ENCODE measurements around the gene OXSR1.

The OXSR1 gene

DNA sequence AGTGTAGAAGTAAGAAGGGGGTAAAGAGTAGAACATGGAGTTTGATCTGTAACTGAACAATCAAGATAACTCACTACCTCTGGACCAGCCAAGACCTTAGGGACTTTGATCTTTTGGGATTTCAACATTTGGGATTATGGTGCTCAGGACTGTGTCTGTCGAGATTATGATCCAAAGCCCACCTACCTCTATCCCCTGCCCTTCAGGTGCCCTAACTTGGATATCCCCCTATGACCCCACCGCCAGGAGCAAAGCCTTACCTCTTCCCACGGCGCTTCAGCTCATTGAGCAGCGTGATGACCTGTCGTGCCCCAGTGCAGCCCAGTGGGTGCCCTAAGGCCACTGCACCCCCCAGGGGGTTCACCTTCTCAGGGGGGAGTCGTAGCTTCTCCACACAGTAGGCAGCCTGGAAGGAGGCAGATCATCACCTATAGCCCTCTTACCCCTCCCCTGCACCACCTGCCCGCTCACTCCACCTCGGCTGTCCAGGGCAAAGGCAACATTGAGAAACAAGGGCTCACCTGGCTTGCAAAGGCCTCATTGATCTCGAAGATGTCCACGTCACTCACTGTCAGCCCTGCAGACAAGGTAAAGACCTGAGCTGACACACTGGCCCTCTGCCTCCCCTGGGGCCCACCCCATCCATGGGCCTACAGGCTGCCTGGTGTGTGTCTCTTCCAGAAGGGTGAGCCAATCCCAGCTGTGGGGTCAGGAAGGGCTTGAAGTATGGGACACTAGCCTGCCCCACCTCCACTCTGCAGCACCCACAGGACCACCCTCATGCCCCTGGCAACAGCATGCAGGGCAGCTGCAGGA is 39.8 kb upstream of the OXSR1 start:
- Histone ChIP-seq H3K4ac (ENCODE audit: low read length) (no peak overlapping the region), H3K27me3 (ENCODE audit: control insufficient read depth in 3 of 3, insufficient read depth in 3 of 3, low read depth in 1 of 3, low read length in 3 of 3) (no peaks in the 10 kb centered on the region), H2BK120ac (ENCODE audit: low read depth, low read length) (no peak overlapping the region), H4K91ac (ENCODE audit: low read depth, low read length, poor library complexity) (no peak overlapping the region), H2AFZ (ENCODE audit: low read length) (no peak overlapping the region), H4K8ac (ENCODE audit: low read depth, low read length) (no peak overlapping the region), H3K4me3 (ENCODE audit: low read length in 2 of 2) (no peak overlapping the region), H3K27ac (replicated peaks; ENCODE audit: low read length) (no peak overlapping the region), H3K79me1 (ENCODE audit: low read depth, low read length) (peaks cover under 1% of the 10 kb centered on the region), H2BK12ac (ENCODE audit: low read length) (no peak overlapping the region), H2AK5ac (ENCODE audit: low read depth, low read length) (no peak overlapping the region), H3K9me3 (replicated peaks in 1 of 2; ENCODE audit: control insufficient read depth in 2 of 2, insufficient read depth in 1 of 2, low read depth in 1 of 2, low read length in 2 of 2) (peaks cover 0 to 2% of the 10 kb centered on the region in 2 donors), H3K4me2 (ENCODE audit: insufficient read depth, low read length, poor library complexity, severe bottlenecking) (no peak overlapping the region), H3K36me3 (replicated peaks in 1 of 2; ENCODE audit: control insufficient read depth in 2 of 2, insufficient read depth in 2 of 2, low read length in 2 of 2) (peaks cover 56 to 97% of the 10 kb centered on the region in 2 donors), H2BK15ac (ENCODE audit: low read length) (no peak overlapping the region), H3K23ac (ENCODE audit: low read depth, low read length, poor library complexity) (peak overlapping the region; percentile 63), H3K18ac (ENCODE audit: low read length) (no peak overlapping the region), H3K4me1 (ENCODE audit: control insufficient read depth in 2 of 2, insufficient read depth in 1 of 2, low read depth in 1 of 2, low read length in 2 of 2) (no peaks in the 10 kb centered on the region), H2BK5ac (ENCODE audit: low read length) (no peak overlapping the region), H3K14ac (ENCODE audit: low read length) (peak overlapping the region; percentile 31), H3K9ac (ENCODE audit: low read depth, low read length, poor library complexity) (no peak overlapping the region)
- WGBS, 2 donors (ENCODE audit: extremely low coverage in 2 of 2, insufficient read length in 2 of 2, insufficient replicate concordance in 1 of 2) = no CpG with 5 or more reads among the region's 11 CpGs
- DNase-seq (ENCODE audit: low spot score) = no peak

DNA sequence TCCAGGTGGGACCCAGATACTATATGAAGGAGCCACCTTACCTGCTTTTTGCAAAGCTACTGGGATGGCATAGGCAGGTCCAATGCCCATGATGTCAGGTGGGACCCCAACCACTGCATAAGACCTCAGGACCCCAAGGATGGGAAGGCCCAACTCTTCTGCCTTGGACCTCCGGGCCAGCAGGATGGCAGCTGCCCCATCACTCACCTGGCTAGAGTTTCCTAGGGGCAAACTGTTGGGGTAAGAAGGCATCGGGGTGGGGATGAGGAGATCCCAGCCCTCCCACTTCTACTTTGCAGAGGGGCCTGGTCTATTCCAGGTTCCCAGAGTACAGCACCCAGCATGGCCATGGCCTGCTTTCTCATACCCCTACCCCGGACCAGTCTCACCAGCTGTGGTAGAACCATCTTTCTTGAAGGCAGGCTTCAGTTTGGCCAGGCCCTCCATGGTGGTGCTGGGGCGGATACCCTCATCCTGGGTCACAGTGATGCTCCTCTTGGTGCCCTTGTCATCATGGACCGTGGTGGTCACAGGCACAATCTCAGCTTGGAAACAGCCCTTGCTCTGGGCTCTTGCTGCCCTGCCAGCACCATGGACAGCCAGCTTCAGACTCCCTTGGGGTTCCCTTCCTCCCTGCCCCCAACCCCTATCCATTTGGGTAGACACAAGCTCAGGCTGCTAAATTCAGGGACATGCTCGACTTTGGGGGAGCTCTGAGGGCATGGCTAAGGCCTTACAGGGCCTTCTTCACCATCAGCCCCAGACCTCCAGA is 39.0 kb upstream of the OXSR1 start:
- no peak overlapping the region for H3K4me3 ChIP-seq (ENCODE audit: low read length in 2 of 2)
- H3K79me1 ChIP-seq (ENCODE audit: low read depth, low read length) = no peaks in the 10 kb centered on the region
- no peak overlapping the region for H2BK120ac ChIP-seq (ENCODE audit: low read depth, low read length)
- no CpG with 5 or more reads among the region's 6 CpGs for WGBS, 2 donors (ENCODE audit: extremely low coverage in 2 of 2, insufficient read length in 2 of 2, insufficient replicate concordance in 1 of 2)
- H4K91ac ChIP-seq (ENCODE audit: low read depth, low read length, poor library complexity) = no peak overlapping the region
- no peak overlapping the region for H2AK5ac ChIP-seq (ENCODE audit: low read depth, low read length)
- no peak overlapping the region for H2AFZ ChIP-seq (ENCODE audit: low read length)
- H3K4ac ChIP-seq (ENCODE audit: low read length) = no peak overlapping the region
- no peaks in the 10 kb centered on the region for H3K4me1 ChIP-seq (ENCODE audit: control insufficient read depth in 2 of 2, insufficient read depth in 1 of 2, low read depth in 1 of 2, low read length in 2 of 2)
- no peak overlapping the region for H3K14ac ChIP-seq (ENCODE audit: low read length)
- H3K23ac ChIP-seq (ENCODE audit: low read depth, low read length, poor library complexity) = no peak overlapping the region
- H2BK15ac ChIP-seq (ENCODE audit: low read length) = no peak overlapping the region
- H3K36me3 ChIP-seq (replicated peaks in 1 of 2; ENCODE audit: control insufficient read depth in 2 of 2, insufficient read depth in 2 of 2, low read length in 2 of 2) = peaks cover 58 to 97% of the 10 kb centered on the region in 2 donors
- no peak overlapping the region for H3K27ac ChIP-seq (replicated peaks; ENCODE audit: low read length)
- H3K4me2 ChIP-seq (ENCODE audit: insufficient read depth, low read length, poor library complexity, severe bottlenecking) = no peak overlapping the region
- no peak for DNase-seq (ENCODE audit: low spot score)
- H2BK12ac ChIP-seq (ENCODE audit: low read length) = no peak overlapping the region
- H2BK5ac ChIP-seq (ENCODE audit: low read length) = no peak overlapping the region
- no peaks in the 10 kb centered on the region for H3K27me3 ChIP-seq (ENCODE audit: control insufficient read depth in 3 of 3, insufficient read depth in 3 of 3, low read depth in 1 of 3, low read length in 3 of 3)
- no peak overlapping the region for H4K8ac ChIP-seq (ENCODE audit: low read depth, low read length)
- H3K9ac ChIP-seq (ENCODE audit: low read depth, low read length, poor library complexity) = no peak overlapping the region
- H3K9me3 ChIP-seq (replicated peaks in 1 of 2; ENCODE audit: control insufficient read depth in 2 of 2, insufficient read depth in 1 of 2, low read depth in 1 of 2, low read length in 2 of 2) = peaks cover 0 to 2% of the 10 kb centered on the region in 2 donors
- H3K18ac ChIP-seq (ENCODE audit: low read length) = no peak overlapping the region

DNA sequence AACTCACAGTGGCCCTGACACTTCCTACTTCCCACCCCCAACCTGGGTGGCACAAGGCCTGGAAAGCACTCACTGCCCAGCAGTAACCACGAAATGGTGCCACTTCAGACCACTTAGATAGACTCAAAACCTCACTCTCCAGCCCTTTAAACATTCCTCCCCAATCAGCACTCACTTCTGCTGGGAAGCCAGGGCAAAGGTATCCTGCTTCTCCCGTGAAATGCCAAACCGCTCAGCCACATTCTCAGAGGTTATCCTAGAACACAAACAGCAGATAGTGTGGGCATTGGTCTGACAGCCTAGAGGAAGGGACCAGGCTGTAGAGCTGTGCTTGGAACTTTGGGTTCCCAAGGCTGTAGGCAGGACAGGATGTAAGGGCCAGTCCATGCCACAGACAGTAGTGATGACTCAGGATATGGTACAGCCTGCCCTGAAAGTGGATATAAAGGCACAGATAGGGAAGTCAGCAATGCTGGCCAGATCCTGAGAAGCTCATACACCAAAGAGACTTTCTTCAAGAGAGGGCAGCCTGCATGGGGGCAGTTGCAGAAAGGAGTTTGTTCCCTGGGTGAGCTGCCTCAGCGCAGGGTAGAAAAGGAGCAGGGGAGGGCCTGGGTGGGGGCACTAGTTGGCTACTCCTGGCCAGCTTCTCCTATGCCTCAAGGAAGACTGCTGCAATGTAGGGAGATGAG is 37.6 kb upstream of the OXSR1 start:
- no peaks in the 10 kb centered on the region for H3K79me1 ChIP-seq (ENCODE audit: low read depth, low read length)
- H3K27ac ChIP-seq (replicated peaks; ENCODE audit: low read length) = no peak overlapping the region
- no peak overlapping the region for H2AK5ac ChIP-seq (ENCODE audit: low read depth, low read length)
- no peak overlapping the region for H4K8ac ChIP-seq (ENCODE audit: low read depth, low read length)
- H2BK120ac ChIP-seq (ENCODE audit: low read depth, low read length) = no peak overlapping the region
- no peak overlapping the region for H3K4me3 ChIP-seq (ENCODE audit: low read length in 2 of 2)
- peaks cover 0 to 2% of the 10 kb centered on the region in 2 donors for H3K9me3 ChIP-seq (replicated peaks in 1 of 2; ENCODE audit: control insufficient read depth in 2 of 2, insufficient read depth in 1 of 2, low read depth in 1 of 2, low read length in 2 of 2)
- no peak overlapping the region for H2BK5ac ChIP-seq (ENCODE audit: low read length)
- H3K36me3 ChIP-seq (replicated peaks in 1 of 2; ENCODE audit: control insufficient read depth in 2 of 2, insufficient read depth in 2 of 2, low read length in 2 of 2) = peaks cover 52 to 97% of the 10 kb centered on the region in 2 donors
- H3K4me1 ChIP-seq (ENCODE audit: control insufficient read depth in 2 of 2, insufficient read depth in 1 of 2, low read depth in 1 of 2, low read length in 2 of 2) = no peaks in the 10 kb centered on the region
- no peak overlapping the region for H4K91ac ChIP-seq (ENCODE audit: low read depth, low read length, poor library complexity)
- H3K4me2 ChIP-seq (ENCODE audit: insufficient read depth, low read length, poor library complexity, severe bottlenecking) = no peak overlapping the region
- H2BK15ac ChIP-seq (ENCODE audit: low read length) = no peak overlapping the region
- no CpG with 5 or more reads among the region's 4 CpGs for WGBS, 2 donors (ENCODE audit: extremely low coverage in 2 of 2, insufficient read length in 2 of 2, insufficient replicate concordance in 1 of 2)
- no peak overlapping the region for H3K4ac ChIP-seq (ENCODE audit: low read length)
- H3K14ac ChIP-seq (ENCODE audit: low read length) = no peak overlapping the region
- no peaks in the 10 kb centered on the region for H3K27me3 ChIP-seq (ENCODE audit: control insufficient read depth in 3 of 3, insufficient read depth in 3 of 3, low read depth in 1 of 3, low read length in 3 of 3)
- no peak overlapping the region for H2AFZ ChIP-seq (ENCODE audit: low read length)
- no peak overlapping the region for H3K18ac ChIP-seq (ENCODE audit: low read length)
- no peak overlapping the region for H2BK12ac ChIP-seq (ENCODE audit: low read length)
- no peak for DNase-seq (ENCODE audit: low spot score)
- H3K23ac ChIP-seq (ENCODE audit: low read depth, low read length, poor library complexity) = no peak overlapping the region
- H3K9ac ChIP-seq (ENCODE audit: low read depth, low read length, poor library complexity) = no peak overlapping the region

- Histone ChIP-seq H4K91ac (ENCODE audit: low read depth, low read length, poor library complexity) (no peak overlapping the region), H3K9ac (ENCODE audit: low read depth, low read length, poor library complexity) (no peak overlapping the region), H2BK5ac (ENCODE audit: low read length) (no peak overlapping the region), H3K27me3 (ENCODE audit: control insufficient read depth in 3 of 3, insufficient read depth in 3 of 3, low read depth in 1 of 3, low read length in 3 of 3) (no peaks in the 10 kb centered on the region), H3K4me1 (ENCODE audit: control insufficient read depth in 2 of 2, insufficient read depth in 1 of 2, low read depth in 1 of 2, low read length in 2 of 2) (no peaks in the 10 kb centered on the region), H3K27ac (replicated peaks; ENCODE audit: low read length) (no peak overlapping the region), H3K4me3 (ENCODE audit: low read length in 2 of 2) (no peak overlapping the region), H3K36me3 (replicated peaks in 1 of 2; ENCODE audit: control insufficient read depth in 2 of 2, insufficient read depth in 2 of 2, low read length in 2 of 2) (peaks cover 50 to 97% of the 10 kb centered on the region in 2 donors), H3K18ac (ENCODE audit: low read length) (no peak overlapping the region), H2AK5ac (ENCODE audit: low read depth, low read length) (no peak overlapping the region), H3K9me3 (replicated peaks in 1 of 2; ENCODE audit: control insufficient read depth in 2 of 2, insufficient read depth in 1 of 2, low read depth in 1 of 2, low read length in 2 of 2) (peaks cover 0 to 2% of the 10 kb centered on the region in 2 donors), H3K4ac (ENCODE audit: low read length) (no peak overlapping the region), H2BK15ac (ENCODE audit: low read length) (no peak overlapping the region), H3K79me1 (ENCODE audit: low read depth, low read length) (no peaks in the 10 kb centered on the region), H2AFZ (ENCODE audit: low read length) (no peak overlapping the region), H3K4me2 (ENCODE audit: insufficient read depth, low read length, poor library complexity, severe bottlenecking) (no peak overlapping the region), H2BK120ac (ENCODE audit: low read depth, low read length) (no peak overlapping the region), H4K8ac (ENCODE audit: low read depth, low read length) (no peak overlapping the region), H3K23ac (ENCODE audit: low read depth, low read length, poor library complexity) (no peak overlapping the region), H2BK12ac (ENCODE audit: low read length) (no peak overlapping the region), H3K14ac (ENCODE audit: low read length) (no peak overlapping the region)
- DNase-seq (ENCODE audit: low spot score) = no peak
- WGBS, 2 donors (ENCODE audit: extremely low coverage in 2 of 2, insufficient read length in 2 of 2, insufficient replicate concordance in 1 of 2) = no CpG with 5 or more reads among the region's 1 CpG
These were observed 37.1 kb upstream of the OXSR1 start for GRCh38 chr3:38128303-38128655.
